ENCODE measurements around the gene YES1. TPM values are rescaled to one million over a fixed set of nuclear protein-coding genes. Genes with fewer than 3 reads are reported as not detected.

The YES1 gene
- total RNA-seq, 2 experiments from 2014 or later, result 9.2 to 10.1 TPM

GRCh38 chr18:710418-711300 is 101.4 kb downstream of the YES1 start:
- CTCF ChIA-PET, result interaction anchor here (1.1 to 3.3 kb wide), 5 partner anchors 12 to 129 kb away, joined by 4 to 16 read pairs (median 5); no protein-coding TSS in a partner anchor
- Mint-ChIP-seq H3K4me1 (peaks cover 43% of the 10 kb centered on the region), H3K27me3 (no peaks in the 10 kb centered on the region), H3K9me3 (no peaks in the 10 kb centered on the region), H3K27ac (peak overlapping the region; percentile 95), H3K4me3 (peak overlapping the region; percentile 80), H3K36me3 (ENCODE audit: low read depth) (peaks cover 23% of the 10 kb centered on the region)
- POLR2A ChIA-PET, result no interaction called here
- DNase-seq, result no peak

GRCh38 chr18:709771-710170 is 102.3 kb downstream of the YES1 start:
- Mint-ChIP-seq H3K36me3 (ENCODE audit: low read depth) (peaks cover 32% of the 10 kb centered on the region), H3K27me3 (no peaks in the 10 kb centered on the region), H3K4me1 (peaks cover 39% of the 10 kb centered on the region), H3K9me3 (no peaks in the 10 kb centered on the region), H3K4me3 (no peak overlapping the region), H3K27ac (no peak overlapping the region)
- ChIA-PET CTCF (interaction anchor here (0.8 to 3.3 kb wide), 8 partner anchors 11 to 550 kb away, joined by 3 to 16 read pairs (median 4); no protein-coding TSS in a partner anchor), POLR2A (no interaction called here)
- DNase-seq, result no peak

- no peaks in the 10 kb centered on the region for H3K9me3 Mint-ChIP-seq
- peaks cover 48% of the 10 kb centered on the region for H3K4me1 Mint-ChIP-seq
- POLR2A ChIA-PET, result no interaction called here
- no peaks in the 10 kb centered on the region for H3K27me3 Mint-ChIP-seq
- H3K27ac Mint-ChIP-seq, result no peak overlapping the region
- CTCF ChIA-PET, result interaction anchor here (0.6 to 1.5 kb wide), 3 partner anchors 10 to 53 kb away, joined by 3 to 6 read pairs (median 3); no protein-coding TSS in a partner anchor
- H3K36me3 Mint-ChIP-seq (ENCODE audit: low read depth), result peaks cover 35% of the 10 kb centered on the region
- H3K4me3 Mint-ChIP-seq, result no peak overlapping the region
- DNase-seq, result no peak
These were observed 103.9 kb downstream of the YES1 start for GRCh38 chr18:708096-708495.

- H3K27ac Mint-ChIP-seq, result no peak overlapping the region
- POLR2A ChIA-PET, result no interaction called here
- DNase-seq, result no peak
- no peaks in the 10 kb centered on the region for H3K27me3 Mint-ChIP-seq
- H3K4me3 Mint-ChIP-seq, result no peak overlapping the region
- CTCF ChIA-PET, result interaction anchor here (0.6 to 1.0 kb wide), 2 partner anchors 14 to 1930 kb away, joined by 3 to 4 read pairs; no protein-coding TSS in a partner anchor
- H3K9me3 Mint-ChIP-seq, result no peaks in the 10 kb centered on the region
- peaks cover 38% of the 10 kb centered on the region for H3K36me3 Mint-ChIP-seq (ENCODE audit: low read depth)
- H3K4me1 Mint-ChIP-seq, result peaks cover 46% of the 10 kb centered on the region
These were observed 105.6 kb downstream of the YES1 start for GRCh38 chr18:706405-706804.

- no peak overlapping the region for H3K27ac Mint-ChIP-seq
- peaks cover 21% of the 10 kb centered on the region for H3K4me1 Mint-ChIP-seq
- DNase-seq, result no peak
- H3K9me3 Mint-ChIP-seq, result no peaks in the 10 kb centered on the region
- no peaks in the 10 kb centered on the region for H3K27me3 Mint-ChIP-seq
- POLR2A ChIA-PET, result no interaction called here
- peaks cover 27% of the 10 kb centered on the region for H3K36me3 Mint-ChIP-seq (ENCODE audit: low read depth)
- no peak overlapping the region for H3K4me3 Mint-ChIP-seq
- CTCF ChIA-PET, result interaction anchor here (0.7 to 2.8 kb wide), 4 partner anchors 9 to 127 kb away, joined by 3 to 21 read pairs (median 4); partner anchors contain the start of gene ENOSF1
These were observed 108.7 kb downstream of the YES1 start for GRCh38 chr18:703213-703967.

- no peak for DNase-seq
- Mint-ChIP-seq H3K4me1 (peaks cover 16% of the 10 kb centered on the region), H3K27me3 (no peaks in the 10 kb centered on the region), H3K9me3 (no peaks in the 10 kb centered on the region), H3K4me3 (no peak overlapping the region), H3K36me3 (ENCODE audit: low read depth) (peaks cover 28% of the 10 kb centered on the region), H3K27ac (peak overlapping the region; percentile 41)
- ChIA-PET POLR2A (no interaction called here), CTCF (interaction anchor here (1.0 to 1.8 kb wide), 3 partner anchors 10 to 15 kb away, joined by 3 to 9 read pairs (median 6); partner anchors contain the start of gene ENOSF1)
These were observed 114.2 kb downstream of the YES1 start for GRCh38 chr18:697800-698199.

GRCh38 chr18:697012-697411 is 115.0 kb downstream of the YES1 start:
- no peaks in the 10 kb centered on the region for H3K9me3 Mint-ChIP-seq
- POLR2A ChIA-PET, result no interaction called here
- H3K4me3 Mint-ChIP-seq, result no peak overlapping the region
- DNase-seq, result no peak
- no peak overlapping the region for H3K27ac Mint-ChIP-seq
- H3K27me3 Mint-ChIP-seq, result no peaks in the 10 kb centered on the region
- H3K4me1 Mint-ChIP-seq, result peaks cover 17% of the 10 kb centered on the region
- H3K36me3 Mint-ChIP-seq (ENCODE audit: low read depth), result peaks cover 29% of the 10 kb centered on the region
- CTCF ChIA-PET, result interaction anchor here (1.2 to 1.8 kb wide), 3 partner anchors 10 to 16 kb away, joined by 4 to 9 read pairs (median 6); partner anchors contain the start of gene ENOSF1

- H3K27ac Mint-ChIP-seq, result no peak overlapping the region
- CTCF ChIA-PET, result interaction anchor here (2.0 kb wide), 1 partner anchor 11 kb away, joined by 12 read pairs; no protein-coding TSS in a partner anchor
- POLR2A ChIA-PET, result no interaction called here
- H3K4me1 Mint-ChIP-seq, result peaks cover 15% of the 10 kb centered on the region
- no peak for DNase-seq
- no peaks in the 10 kb centered on the region for H3K27me3 Mint-ChIP-seq
- H3K9me3 Mint-ChIP-seq, result no peaks in the 10 kb centered on the region
- peaks cover 28% of the 10 kb centered on the region for H3K36me3 Mint-ChIP-seq (ENCODE audit: low read depth)
- H3K4me3 Mint-ChIP-seq, result no peak overlapping the region
These were observed 118.4 kb downstream of the YES1 start for GRCh38 chr18:693466-694187.

GRCh38 chr18:692824-693223 is 119.2 kb downstream of the YES1 start:
- ChIA-PET CTCF (interaction anchor here (0.8 to 2.0 kb wide), 3 partner anchors 9 to 13 kb away, joined by 3 to 12 read pairs (median 4); no protein-coding TSS in a partner anchor), POLR2A (no interaction called here)
- H3K27me3 Mint-ChIP-seq, result no peaks in the 10 kb centered on the region
- no peak overlapping the region for H3K4me3 Mint-ChIP-seq
- peaks cover 26% of the 10 kb centered on the region for H3K36me3 Mint-ChIP-seq (ENCODE audit: low read depth)
- DNase-seq, result no peak
- no peak overlapping the region for H3K27ac Mint-ChIP-seq
- no peaks in the 10 kb centered on the region for H3K9me3 Mint-ChIP-seq
- H3K4me1 Mint-ChIP-seq, result peaks cover 15% of the 10 kb centered on the region

GRCh38 chr18:688323-688722 is 123.7 kb downstream of the YES1 start:
- ChIA-PET CTCF (interaction anchor here (1.0 to 1.3 kb wide), 2 partner anchors 22 to 24 kb away, joined by 3 read pairs; partner anchors contain the start of gene ENOSF1), POLR2A (no interaction called here)
- H3K4me3 Mint-ChIP-seq, result no peak overlapping the region
- H3K27ac Mint-ChIP-seq, result no peak overlapping the region
- H3K4me1 Mint-ChIP-seq, result peaks cover 10% of the 10 kb centered on the region
- no peak for DNase-seq
- no peaks in the 10 kb centered on the region for H3K9me3 Mint-ChIP-seq
- peaks cover 30% of the 10 kb centered on the region for H3K36me3 Mint-ChIP-seq (ENCODE audit: low read depth)
- H3K27me3 Mint-ChIP-seq, result no peaks in the 10 kb centered on the region

DNA sequence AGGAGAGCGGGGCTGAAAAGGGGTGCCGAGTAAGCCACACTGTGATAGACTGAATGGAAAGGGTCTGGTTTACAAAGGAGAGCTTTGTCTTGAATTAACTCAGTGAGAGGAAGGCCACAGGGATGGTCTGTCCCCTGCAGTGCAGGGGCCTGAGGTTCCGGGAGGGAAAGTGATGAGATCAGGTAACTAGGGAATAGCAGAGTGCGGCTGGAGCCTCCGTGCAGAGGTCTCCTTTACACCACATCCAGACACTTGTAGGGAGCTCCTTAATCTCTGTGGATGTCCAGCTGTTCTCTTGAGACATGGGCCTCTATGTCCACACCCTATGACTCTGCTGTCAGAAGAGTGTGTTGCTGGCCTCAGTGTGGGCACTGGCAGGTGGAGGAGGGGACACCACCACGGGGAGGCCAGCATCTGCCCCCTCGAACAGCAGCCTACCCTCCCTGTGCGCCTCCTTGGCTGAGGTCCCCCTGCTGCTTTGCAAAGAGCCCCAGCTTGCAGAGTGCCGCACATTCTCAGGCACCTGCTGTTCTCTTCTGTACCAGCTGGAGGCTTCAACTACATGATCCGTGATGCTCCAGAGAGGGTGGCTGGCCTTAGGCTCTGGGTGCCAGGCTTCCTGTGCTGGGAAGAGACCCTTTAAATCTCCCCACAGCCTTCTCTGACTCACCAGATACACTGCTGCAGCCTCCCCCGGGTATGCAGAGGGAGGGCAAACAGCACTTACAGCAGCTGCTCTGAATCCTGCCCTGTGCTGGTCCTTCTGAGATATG is 125.5 kb downstream of the YES1 start:
- DNase-seq, result no peak
- Mint-ChIP-seq H3K27ac (peak overlapping the region; percentile 33), H3K36me3 (ENCODE audit: low read depth) (peaks cover 36% of the 10 kb centered on the region), H3K4me1 (peaks cover 19% of the 10 kb centered on the region), H3K27me3 (no peaks in the 10 kb centered on the region), H3K4me3 (no peak overlapping the region), H3K9me3 (no peaks in the 10 kb centered on the region)
- CTCF ChIA-PET, result interaction anchor here (0.6 to 1.6 kb wide), 6 partner anchors 10 to 32 kb away, joined by 3 to 5 read pairs (median 4); partner anchors contain the start of gene TYMS
- POLR2A ChIA-PET, result no interaction called here

Measured in activated CD4-positive, alpha-beta T cell treated with anti-CD3 and anti-CD28 coated beads, Interleukin-2, amount 10 ng/mL, durations not matched to agents 7 days and 5 days (primary cell).